ENCODE data around the gene PAAF1.

DNA sequence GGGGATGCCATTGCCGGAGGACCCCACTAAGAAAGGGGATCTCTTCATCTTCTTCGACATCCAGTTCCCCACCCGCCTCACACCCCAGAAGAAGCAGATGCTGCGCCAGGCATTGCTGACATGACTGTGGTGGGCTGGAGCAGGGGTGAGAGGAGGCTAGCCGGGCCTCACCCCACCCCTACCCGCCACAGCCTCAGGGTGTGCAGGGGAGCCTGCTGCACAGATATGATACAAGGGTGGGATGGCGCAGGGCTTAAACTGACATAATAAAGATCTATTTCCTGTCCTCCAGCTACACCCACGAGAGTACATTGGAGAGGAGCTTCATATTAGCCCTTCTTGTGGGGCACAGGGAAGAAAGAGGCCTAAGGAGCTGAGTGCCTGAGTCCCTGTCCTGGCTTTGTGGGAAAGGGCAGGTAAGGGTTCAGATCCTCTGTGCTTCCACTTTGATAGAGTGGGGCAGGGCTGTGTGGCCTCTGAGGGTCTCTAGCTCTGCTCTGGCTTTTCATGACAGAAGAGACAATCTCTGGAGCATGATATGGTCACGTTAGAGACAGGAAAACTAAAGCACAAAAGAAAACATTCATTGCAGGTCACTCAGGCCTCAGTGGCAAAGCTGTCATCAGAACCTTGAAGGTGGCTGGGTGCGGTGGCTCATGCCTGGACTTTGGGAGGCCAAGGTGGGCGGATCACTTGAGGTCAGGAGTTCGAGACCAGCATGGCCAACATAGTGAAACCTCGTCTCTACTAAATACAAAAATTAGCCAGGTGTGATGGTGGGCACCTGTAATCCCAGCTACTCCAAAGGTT is 93.4 kb downstream of the PAAF1 start:
- TF ChIP-seq CTCF (IDR thresholded peaks at IDR 0.05; ENCODE audit: low read depth, low read length) (no peak), POLR2A (IDR thresholded peaks at IDR 0.05; ENCODE audit: extremely low read depth, insufficient read length) (no peak)
- TF ChIP-seq, protein P1, sequence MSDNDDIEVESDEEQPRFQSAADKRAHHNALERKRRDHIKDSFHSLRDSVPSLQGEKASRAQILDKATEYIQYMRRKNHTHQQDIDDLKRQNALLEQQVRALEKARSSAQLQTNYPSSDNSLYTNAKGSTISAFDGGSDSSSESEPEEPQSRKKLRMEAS (IDR thresholded peaks at IDR 0.05; ENCODE audit: low read depth, low read length) = no peak

All from NB4 (cell line).